Stimulated activated naive CD8-positive, alpha-beta T cell treated with anti-CD3 and anti-CD28 coated beads, Interleukin-15, Interleukin-2, amounts not matched to agents 100 ng/mL and 50 ng/mL, for 24 hours (primary cell): ENCODE data around the gene COX19.
"Not testable (repeated sequence)": the region's sequence is repeated elsewhere in the genome, so short reads cannot be mapped to it uniquely, and the experiment has no call there.

Experiments used
- H3K27ac Mint-ChIP-seq: one replicate; pipeline ENCODE4 v1.8.0; 2021; ENCODE audit warnings: mild to moderate bottlenecking, mixed read lengths
- H3K27me3 Mint-ChIP-seq: one replicate; pipeline ENCODE4 v1.8.0; 2021; ENCODE audit warnings: mixed read lengths
- H3K36me3 Mint-ChIP-seq: one replicate; pipeline ENCODE4 v1.8.0; 2021; ENCODE audit warnings: low read depth, mixed read lengths
- H3K4me1 Mint-ChIP-seq: one replicate; pipeline ENCODE4 v1.8.0; 2021; ENCODE audit warnings: low read depth, mixed read lengths
- H3K4me3 Mint-ChIP-seq: one replicate; pipeline ENCODE4 v1.8.0; 2021; ENCODE audit warnings: mild to moderate bottlenecking, mixed read lengths
- H3K9me3 Mint-ChIP-seq: one replicate; pipeline ENCODE4 v1.8.0; 2021; ENCODE audit warnings: mixed read lengths

Gene COX19

GRCh38 chr7:966291-967069 lies 8.9 kb downstream of the COX19 start:
- H3K27me3 Mint-ChIP-seq, result no peaks in the 10 kb centered on the region
- H3K36me3 Mint-ChIP-seq, result peaks cover 34% of the 10 kb centered on the region
- H3K4me3 Mint-ChIP-seq, result no peak overlapping the region
- peaks cover 21% of the 10 kb centered on the region for H3K4me1 Mint-ChIP-seq
- no peaks in the 10 kb centered on the region for H3K9me3 Mint-ChIP-seq
- peak overlapping the region; percentile 30 for H3K27ac Mint-ChIP-seq

- Mint-ChIP-seq H3K27me3 (no peaks in the 10 kb centered on the region), H3K27ac (no peak overlapping the region), H3K4me1 (peaks cover 21% of the 10 kb centered on the region), H3K9me3 (no peaks in the 10 kb centered on the region), H3K36me3 (peaks cover 25% of the 10 kb centered on the region), H3K4me3 (no peak overlapping the region)
These were observed 10.7 kb downstream of the COX19 start for GRCh38 chr7:964401-965231.

- H3K36me3 Mint-ChIP-seq, result peaks cover 15% of the 10 kb centered on the region
- no peaks in the 10 kb centered on the region for H3K27me3 Mint-ChIP-seq
- H3K27ac Mint-ChIP-seq, result no peak overlapping the region
- no peaks in the 10 kb centered on the region for H3K9me3 Mint-ChIP-seq
- peaks cover 21% of the 10 kb centered on the region for H3K4me1 Mint-ChIP-seq
- peak overlapping the region; percentile 21 for H3K4me3 Mint-ChIP-seq
These were observed 11.9 kb downstream of the COX19 start for GRCh38 chr7:963236-964078.

- no peaks in the 10 kb centered on the region for H3K9me3 Mint-ChIP-seq
- H3K4me3 Mint-ChIP-seq, result no peak overlapping the region
These were observed 12.8 kb downstream of the COX19 start for GRCh38 chr7:962401-963081.

GRCh38 chr7:961546-962400 lies 13.6 kb downstream of the COX19 start:
- Mint-ChIP-seq H3K9me3 (no peaks in the 10 kb centered on the region), H3K27me3 (no peaks in the 10 kb centered on the region), H3K4me1 (peaks cover 21% of the 10 kb centered on the region), H3K27ac (no peak overlapping the region), H3K36me3 (no peaks in the 10 kb centered on the region), H3K4me3 (no peak overlapping the region)

More at GRCh38 chr7:962401-963081, 12.8 kb downstream of the COX19 start:
- H3K27ac Mint-ChIP-seq, result no peak overlapping the region
- H3K36me3 Mint-ChIP-seq, result peaks cover 6% of the 10 kb centered on the region
- H3K27me3 Mint-ChIP-seq, result no peaks in the 10 kb centered on the region
- H3K4me1 Mint-ChIP-seq, result peaks cover 21% of the 10 kb centered on the region

- H3K36me3 Mint-ChIP-seq, H3K9me3 Mint-ChIP-seq, H3K4me3 Mint-ChIP-seq, H3K27me3 Mint-ChIP-seq, H3K27ac Mint-ChIP-seq: not testable (repeated sequence)
- peaks cover 21% of the 10 kb centered on the region for H3K4me1 Mint-ChIP-seq
These were observed 14.4 kb downstream of the COX19 start for GRCh38 chr7:960972-961371.

GRCh38 chr7:960269-960871 lies 15.0 kb downstream of the COX19 start:
- H3K4me3 Mint-ChIP-seq, result no peak overlapping the region
- H3K9me3 Mint-ChIP-seq, result no peaks in the 10 kb centered on the region
- peaks cover 18% of the 10 kb centered on the region for H3K4me1 Mint-ChIP-seq
- H3K36me3 Mint-ChIP-seq, result no peaks in the 10 kb centered on the region
- peaks cover under 1% of the 10 kb centered on the region for H3K27me3 Mint-ChIP-seq
- H3K27ac Mint-ChIP-seq, result no peak overlapping the region

GRCh38 chr7:959740-960139 lies 15.6 kb downstream of the COX19 start:
- not testable (repeated sequence) for H3K27me3 Mint-ChIP-seq, H3K27ac Mint-ChIP-seq, H3K36me3 Mint-ChIP-seq, H3K4me3 Mint-ChIP-seq, H3K9me3 Mint-ChIP-seq
- H3K4me1 Mint-ChIP-seq, result peaks cover 15% of the 10 kb centered on the region

- Mint-ChIP-seq H3K27me3 (peaks cover 3% of the 10 kb centered on the region), H3K36me3 (no peaks in the 10 kb centered on the region), H3K4me1 (peaks cover 11% of the 10 kb centered on the region), H3K4me3 (no peak overlapping the region), H3K27ac (no peak overlapping the region), H3K9me3 (no peaks in the 10 kb centered on the region)
These were observed 16.1 kb downstream of the COX19 start for GRCh38 chr7:959271-959670.

GRCh38 chr7:958221-959200 lies 16.8 kb downstream of the COX19 start:
- Mint-ChIP-seq H3K27ac (no peak overlapping the region), H3K36me3 (no peaks in the 10 kb centered on the region), H3K4me1 (peaks cover 5% of the 10 kb centered on the region), H3K9me3 (no peaks in the 10 kb centered on the region), H3K4me3 (no peak overlapping the region), H3K27me3 (peaks cover 3% of the 10 kb centered on the region)

- H3K36me3 Mint-ChIP-seq, result no peaks in the 10 kb centered on the region
- no peak overlapping the region for H3K4me3 Mint-ChIP-seq
- no peak overlapping the region for H3K27ac Mint-ChIP-seq
- H3K27me3 Mint-ChIP-seq, result peaks cover 3% of the 10 kb centered on the region
- peaks cover 5% of the 10 kb centered on the region for H3K4me1 Mint-ChIP-seq
- no peaks in the 10 kb centered on the region for H3K9me3 Mint-ChIP-seq
These were observed 17.7 kb downstream of the COX19 start for GRCh38 chr7:957418-958220.

- no peak overlapping the region for H3K27ac Mint-ChIP-seq
- no peaks in the 10 kb centered on the region for H3K9me3 Mint-ChIP-seq
- H3K4me3 Mint-ChIP-seq, result no peak overlapping the region
- H3K27me3 Mint-ChIP-seq, result peaks cover 3% of the 10 kb centered on the region
- H3K4me1 Mint-ChIP-seq, result peaks cover 11% of the 10 kb centered on the region
- no peaks in the 10 kb centered on the region for H3K36me3 Mint-ChIP-seq
These were observed 19.3 kb downstream of the COX19 start for GRCh38 chr7:956031-956430.
